Nephron progenitor cell (in vitro differentiated cells): ENCODE results near the gene RPL35.

Experiments used
- DNase-seq: peaks from one replicate; pipeline ENCODE4 v3.0.0; 2021
- H3K27ac Mint-ChIP-seq: 2 replicates; pipeline ENCODE4 v1.8.0; 2021; ENCODE audit warnings: mild to moderate bottlenecking, moderate library complexity, mixed read lengths
- H3K27me3 Mint-ChIP-seq: 2 replicates; pipeline ENCODE4 v1.8.0; 2021; ENCODE audit warnings: mild to moderate bottlenecking, low read depth, mixed read lengths; ENCODE audit not compliant: poor library complexity
- H3K36me3 Mint-ChIP-seq: 2 replicates; pipeline ENCODE4 v1.8.0; 2021; ENCODE audit warnings: low read depth, mixed read lengths
- H3K4me1 Mint-ChIP-seq: 2 replicates; pipeline ENCODE4 v1.8.0; 2021; ENCODE audit warnings: mixed read lengths
- H3K4me3 Mint-ChIP-seq: 2 replicates; pipeline ENCODE4 v1.8.0; 2021; ENCODE audit warnings: mild to moderate bottlenecking, moderate library complexity, mixed read lengths
- H3K9me3 Mint-ChIP-seq: 2 replicates; pipeline ENCODE4 v1.8.0; 2021; ENCODE audit warnings: mild to moderate bottlenecking, moderate library complexity, mixed read lengths
- TF ChIP-seq, protein P1 (sequence below): fragments of 200-600 bp; sonication (generic); IDR thresholded peaks from 2 replicates; pipeline ENCODE4 v1.5.0; 2021; ENCODE audit warnings: antibody characterized with exemption

Gene RPL35

DNA sequence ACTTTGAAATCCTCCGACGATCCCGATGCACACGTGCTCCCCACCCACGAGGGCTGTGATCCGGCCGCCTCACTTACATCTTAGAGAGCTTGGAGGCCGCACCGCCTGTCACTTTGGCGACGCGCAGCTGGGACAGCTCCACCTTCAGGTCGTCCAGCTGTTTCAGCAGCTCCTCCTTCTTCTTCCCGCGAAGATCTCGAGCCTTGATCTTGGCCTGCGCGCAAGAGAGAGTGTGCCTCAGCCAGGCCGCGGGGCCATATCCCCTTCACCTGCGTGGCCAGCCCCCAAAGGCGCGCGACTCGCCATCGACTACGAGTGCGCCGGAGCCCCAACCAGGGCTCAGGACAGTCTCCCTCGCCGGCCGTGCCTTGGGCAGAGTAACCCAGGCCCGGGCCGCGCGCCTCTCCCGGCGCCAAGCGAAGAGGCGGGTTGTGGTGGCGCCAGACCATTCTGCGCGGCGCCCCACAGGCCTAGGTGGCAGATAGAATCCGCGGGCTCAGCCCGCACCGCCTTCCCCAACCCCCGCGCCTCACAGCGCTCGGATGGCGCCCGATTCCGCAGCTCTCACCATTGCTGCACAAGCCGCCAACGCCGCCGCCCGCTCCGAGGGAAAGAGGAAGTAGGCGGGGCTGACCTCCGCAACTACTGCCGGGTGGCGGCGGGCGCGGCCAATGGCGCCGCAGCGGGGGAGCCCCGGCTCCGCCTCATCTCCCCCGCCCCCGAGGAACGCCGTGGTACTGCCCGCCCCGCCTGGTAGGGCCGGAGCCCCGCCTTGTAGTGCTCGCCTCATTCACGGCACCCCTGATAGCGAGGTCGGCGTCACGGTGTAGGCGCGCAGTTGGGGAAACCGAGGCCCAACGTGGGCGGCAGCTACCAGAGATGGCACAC is at the start of gene RPL35, which contains the start of gene ARPC5L:
Gene RPL35, minus strand, starts transcription at position 616 of the 888 bp plus-strand sequence. Its CDS starts 45 bp downstream, at position 571.
Gene ARPC5L, plus strand, starts transcription at position 789 of the 888 bp plus-strand sequence. CDS start 7,161 bp downstream, outside the sequence.
- Mint-ChIP-seq H3K36me3 (peaks cover 36% of the 10 kb centered on the region), H3K4me1 (peaks cover 41% of the 10 kb centered on the region), H3K27ac (peak within 1 kb of the TSS; percentile 99), H3K27me3 (peaks cover 6% of the 10 kb centered on the region), H3K4me3 (peak within 1 kb of the TSS; percentile 92), H3K9me3 (no peaks in the 10 kb centered on the region)
- TF ChIP-seq, protein P1, sequence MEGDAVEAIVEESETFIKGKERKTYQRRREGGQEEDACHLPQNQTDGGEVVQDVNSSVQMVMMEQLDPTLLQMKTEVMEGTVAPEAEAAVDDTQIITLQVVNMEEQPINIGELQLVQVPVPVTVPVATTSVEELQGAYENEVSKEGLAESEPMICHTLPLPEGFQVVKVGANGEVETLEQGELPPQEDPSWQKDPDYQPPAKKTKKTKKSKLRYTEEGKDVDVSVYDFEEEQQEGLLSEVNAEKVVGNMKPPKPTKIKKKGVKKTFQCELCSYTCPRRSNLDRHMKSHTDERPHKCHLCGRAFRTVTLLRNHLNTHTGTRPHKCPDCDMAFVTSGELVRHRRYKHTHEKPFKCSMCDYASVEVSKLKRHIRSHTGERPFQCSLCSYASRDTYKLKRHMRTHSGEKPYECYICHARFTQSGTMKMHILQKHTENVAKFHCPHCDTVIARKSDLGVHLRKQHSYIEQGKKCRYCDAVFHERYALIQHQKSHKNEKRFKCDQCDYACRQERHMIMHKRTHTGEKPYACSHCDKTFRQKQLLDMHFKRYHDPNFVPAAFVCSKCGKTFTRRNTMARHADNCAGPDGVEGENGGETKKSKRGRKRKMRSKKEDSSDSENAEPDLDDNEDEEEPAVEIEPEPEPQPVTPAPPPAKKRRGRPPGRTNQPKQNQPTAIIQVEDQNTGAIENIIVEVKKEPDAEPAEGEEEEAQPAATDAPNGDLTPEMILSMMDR, result no peak
- peak; percentile 96 for DNase-seq

DNA sequence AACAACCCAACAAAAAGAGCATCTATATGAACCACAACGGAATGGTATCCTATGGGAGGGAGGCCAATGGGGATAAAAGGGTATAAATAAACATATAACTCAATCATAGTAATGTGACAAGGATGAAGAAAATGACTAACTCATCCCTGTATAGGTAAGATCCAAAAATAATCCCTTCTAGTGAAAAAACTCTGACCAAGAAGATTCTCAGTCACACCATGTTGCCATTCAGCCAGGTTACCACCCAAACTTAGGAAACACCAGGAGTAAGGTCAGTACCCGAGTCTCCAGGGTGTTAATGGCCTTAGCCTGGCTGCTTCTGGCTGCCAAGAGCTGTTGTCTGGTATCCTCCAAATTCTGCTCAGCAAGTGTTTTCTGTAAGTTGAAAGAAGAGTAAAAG is 46.3 kb upstream of the RPL35 start:
- H3K27ac Mint-ChIP-seq, result no peak overlapping the region
- H3K27me3 Mint-ChIP-seq, result no peaks in the 10 kb centered on the region
- H3K9me3 Mint-ChIP-seq, result no peaks in the 10 kb centered on the region
- no peak overlapping the region for H3K4me3 Mint-ChIP-seq
- H3K36me3 Mint-ChIP-seq, result peaks cover 58% of the 10 kb centered on the region
- DNase-seq, result no peak
- H3K4me1 Mint-ChIP-seq, result no peaks in the 10 kb centered on the region
- TF ChIP-seq, protein P1, result no peak

DNA sequence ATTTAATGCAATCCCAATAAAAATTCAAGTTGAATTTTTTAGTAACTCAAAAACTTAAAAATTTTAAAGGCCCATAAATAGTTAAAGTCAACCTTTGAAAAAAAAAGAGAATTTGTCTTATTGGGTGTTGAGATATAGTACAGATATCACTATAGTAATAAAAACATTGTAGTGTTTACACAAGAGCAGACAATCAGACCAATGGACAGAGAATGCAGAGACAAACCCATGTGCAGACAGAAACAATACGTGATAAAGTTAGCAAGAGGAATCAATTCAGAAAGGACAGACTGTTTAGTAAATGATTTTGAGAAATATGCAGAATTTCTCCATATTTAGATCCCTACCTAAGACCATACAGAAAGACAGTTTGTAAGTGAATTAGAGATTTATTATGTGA is 45.2 kb upstream of the RPL35 start:
- TF ChIP-seq, protein P1, result no peak
- no peak for DNase-seq
- peaks cover 58% of the 10 kb centered on the region for H3K36me3 Mint-ChIP-seq
- no peaks in the 10 kb centered on the region for H3K9me3 Mint-ChIP-seq
- H3K4me3 Mint-ChIP-seq, result no peak overlapping the region
- no peak overlapping the region for H3K27ac Mint-ChIP-seq
- H3K4me1 Mint-ChIP-seq, result no peaks in the 10 kb centered on the region
- no peaks in the 10 kb centered on the region for H3K27me3 Mint-ChIP-seq

DNA sequence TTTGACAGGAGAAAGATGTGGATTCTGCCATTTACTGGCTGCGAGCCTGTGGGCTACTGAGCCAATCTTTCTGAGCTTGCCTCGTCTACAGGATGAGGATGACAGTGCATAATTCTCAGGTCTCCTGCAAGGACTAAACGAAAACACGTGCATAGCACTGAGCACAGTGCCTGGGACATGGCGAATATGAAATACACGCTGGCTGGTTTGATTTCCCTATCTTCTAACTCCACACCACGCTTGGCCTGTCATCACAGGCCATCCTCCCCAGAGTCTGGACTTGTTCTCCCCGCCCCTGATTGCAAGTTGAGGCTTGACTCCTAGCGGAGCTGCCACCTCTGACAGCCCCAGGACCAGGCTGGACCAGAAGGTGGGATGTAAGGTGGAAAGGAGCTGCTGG is 38.1 kb upstream of the RPL35 start:
- H3K4me3 Mint-ChIP-seq, result no peak overlapping the region
- no peak overlapping the region for H3K27ac Mint-ChIP-seq
- TF ChIP-seq, protein P1, result no peak
- H3K27me3 Mint-ChIP-seq, result no peaks in the 10 kb centered on the region
- H3K4me1 Mint-ChIP-seq, result no peaks in the 10 kb centered on the region
- H3K9me3 Mint-ChIP-seq, result no peaks in the 10 kb centered on the region
- no peak for DNase-seq
- peaks cover 43% of the 10 kb centered on the region for H3K36me3 Mint-ChIP-seq

DNA sequence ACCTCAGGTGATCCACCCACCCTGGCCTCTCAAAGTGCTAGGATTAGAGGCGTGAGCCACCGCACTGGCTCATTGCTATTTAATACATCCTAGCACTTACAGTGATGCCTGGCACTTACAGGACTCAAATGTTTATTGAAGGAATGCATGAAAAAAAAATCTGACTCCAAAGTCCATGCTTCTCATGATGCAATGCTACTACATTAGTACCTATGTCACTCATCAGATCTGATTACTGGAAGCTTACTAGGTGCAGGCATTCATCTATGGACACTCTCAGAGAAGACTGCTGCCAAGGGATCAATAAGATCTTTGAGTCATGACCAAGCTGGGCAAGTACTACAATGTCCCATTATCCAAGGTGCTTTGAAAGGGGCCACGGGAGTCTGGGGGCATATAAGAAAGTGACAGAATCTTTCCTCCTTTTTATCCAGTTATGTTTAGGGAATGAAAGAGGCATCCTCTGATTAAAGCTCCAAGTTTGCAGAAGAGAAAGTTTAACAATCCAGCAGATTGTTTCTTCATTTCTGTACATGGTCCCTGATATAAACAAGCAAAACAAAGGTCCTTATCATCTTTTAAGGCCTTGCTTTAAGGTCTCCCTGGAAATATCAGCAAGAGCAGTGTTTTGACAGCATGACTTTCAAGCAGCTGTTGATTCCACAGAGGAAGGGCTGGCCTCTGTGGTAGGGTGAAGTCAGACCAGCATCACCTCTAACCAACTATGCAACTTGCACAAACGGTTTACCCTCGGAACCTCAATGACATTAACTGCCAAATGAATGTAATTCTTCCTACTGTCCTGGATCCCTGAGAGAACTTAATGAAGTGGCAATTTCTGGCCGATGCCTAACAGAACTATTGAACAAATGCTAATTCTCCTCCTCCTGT is 36.1 kb upstream of the RPL35 start:
- Mint-ChIP-seq H3K27ac (peak overlapping the region; percentile 46), H3K27me3 (no peaks in the 10 kb centered on the region), H3K4me3 (no peak overlapping the region), H3K4me1 (no peaks in the 10 kb centered on the region), H3K36me3 (peaks cover 37% of the 10 kb centered on the region), H3K9me3 (no peaks in the 10 kb centered on the region)
- DNase-seq, result no peak
- TF ChIP-seq, protein P1, result no peak
